ENCODE results near the gene NLGN4Y. TPM values are rescaled to one million over a fixed set of nuclear protein-coding genes. Genes with fewer than 3 reads are reported as not detected.

The NLGN4Y gene
- polyA plus RNA-seq, 1 experiment, result 16.0 TPM

DNA sequence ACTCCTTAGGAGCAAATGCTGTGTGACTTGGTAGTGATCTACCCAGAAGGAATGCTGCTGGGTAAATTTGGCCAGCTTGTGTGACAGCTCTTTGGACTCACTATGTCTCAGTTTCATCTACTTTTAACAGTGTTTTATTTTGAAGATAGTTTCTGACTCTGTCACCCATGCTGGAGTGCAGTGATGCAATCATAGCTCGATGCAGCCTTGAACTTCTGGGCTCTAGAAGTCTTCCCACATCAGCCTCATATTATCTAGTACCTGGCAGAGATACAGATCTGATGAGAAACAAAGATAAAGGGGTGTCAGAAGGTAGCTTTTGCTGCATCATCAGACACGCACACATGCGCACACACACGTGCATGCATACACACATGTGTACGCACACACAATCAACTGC, 19.2 kb downstream of the NLGN4Y start:
- Histone ChIP-seq H3K36me3 (ENCODE audit: control insufficient read depth, insufficient read depth, low read length) (no peaks in the 10 kb centered on the region; the same call in 1 of the 2 replicates), H3K27me3 (ENCODE audit: control insufficient read depth, insufficient read depth, low read length) (no peaks in the 10 kb centered on the region), H3K4me3 (ENCODE audit: low read depth, low read length) (no peak overlapping the region)
- ChIA-PET CTCF (no interaction called here), POLR2A (no interaction called here)
- no peak for DNase-seq (ENCODE audit: low read depth)
- no peak for TF ChIP-seq CTCF (IDR thresholded peaks at IDR 0.05; ENCODE audit: insufficient read depth, low read depth, low read length)

DNA sequence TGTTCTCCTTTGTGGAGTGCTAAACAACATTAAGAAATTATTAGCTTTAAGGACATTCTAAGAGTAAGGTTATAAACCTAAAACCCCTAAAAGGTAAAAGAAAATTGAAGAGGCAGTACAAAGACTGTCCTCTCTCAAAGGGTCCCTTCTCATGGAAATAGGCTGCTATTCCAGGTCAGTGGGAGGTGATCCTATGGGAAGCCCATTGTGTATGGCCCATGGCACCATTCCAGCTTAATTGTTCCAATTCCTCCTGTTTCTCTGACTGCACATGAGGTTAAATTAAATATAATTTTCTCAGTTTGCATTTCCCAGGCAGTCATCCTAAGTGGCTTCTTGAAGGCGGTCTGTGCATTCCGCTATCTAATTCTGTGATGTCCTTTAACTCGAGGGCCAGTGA, 57.0 kb downstream of the NLGN4Y start:
- ChIA-PET POLR2A (no interaction called here), CTCF (no interaction called here)
- Histone ChIP-seq H3K27me3 (ENCODE audit: control insufficient read depth, insufficient read depth, low read length) (no peaks in the 10 kb centered on the region), H3K4me3 (ENCODE audit: low read depth, low read length) (no peak overlapping the region), H3K36me3 (ENCODE audit: control insufficient read depth, insufficient read depth, low read length) (no peaks in the 10 kb centered on the region)
- no peak for DNase-seq (ENCODE audit: low read depth)
- TF ChIP-seq CTCF (IDR thresholded peaks at IDR 0.05; ENCODE audit: insufficient read depth, low read depth, low read length), result no peak

GRCh38 chrY:14586725-14587124, 62.4 kb downstream of the NLGN4Y start:
- ChIA-PET POLR2A (no interaction called here), CTCF (no interaction called here)
- DNase-seq (ENCODE audit: low read depth), result no peak
- TF ChIP-seq CTCF (IDR thresholded peaks at IDR 0.05; ENCODE audit: insufficient read depth, low read depth, low read length), result no peak
- H3K36me3 ChIP-seq (ENCODE audit: control insufficient read depth, insufficient read depth, low read length), result no peaks in the 10 kb centered on the region
- no peak overlapping the region for H3K4me3 ChIP-seq (ENCODE audit: low read depth, low read length)
- H3K27me3 ChIP-seq (ENCODE audit: control insufficient read depth, insufficient read depth, low read length), result no peaks in the 10 kb centered on the region

DNA sequence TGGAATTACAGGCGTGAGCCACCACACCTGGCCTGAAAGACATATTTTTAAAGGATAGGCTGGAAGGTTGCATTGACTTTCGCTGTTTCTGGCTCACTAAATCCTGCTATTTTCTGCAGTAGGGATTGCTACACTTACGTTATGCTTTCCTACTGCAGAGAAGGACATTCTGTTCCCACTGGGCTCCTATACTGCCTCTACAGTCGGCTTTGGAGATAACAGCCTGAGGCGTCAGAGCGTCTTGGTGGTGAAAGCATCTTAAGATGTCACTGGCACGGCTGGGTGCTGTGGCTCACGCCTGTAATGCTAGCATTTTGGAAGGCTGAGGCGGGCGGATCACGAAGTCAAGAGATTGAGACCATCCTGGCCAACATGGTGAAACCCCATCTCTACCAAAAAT, 77.0 kb downstream of the NLGN4Y start:
- CTCF ChIA-PET, result no interaction called here
- TF ChIP-seq CTCF (IDR thresholded peaks at IDR 0.05; ENCODE audit: insufficient read depth, low read depth, low read length), result no peak
- Histone ChIP-seq H3K4me3 (ENCODE audit: low read depth, low read length) (no peak overlapping the region), H3K27me3 (ENCODE audit: control insufficient read depth, insufficient read depth, low read length) (no peaks in the 10 kb centered on the region), H3K36me3 (ENCODE audit: control insufficient read depth, insufficient read depth, low read length) (no peaks in the 10 kb centered on the region)
- POLR2A ChIA-PET, result no interaction called here
- no peak for DNase-seq (ENCODE audit: low read depth)

DNA sequence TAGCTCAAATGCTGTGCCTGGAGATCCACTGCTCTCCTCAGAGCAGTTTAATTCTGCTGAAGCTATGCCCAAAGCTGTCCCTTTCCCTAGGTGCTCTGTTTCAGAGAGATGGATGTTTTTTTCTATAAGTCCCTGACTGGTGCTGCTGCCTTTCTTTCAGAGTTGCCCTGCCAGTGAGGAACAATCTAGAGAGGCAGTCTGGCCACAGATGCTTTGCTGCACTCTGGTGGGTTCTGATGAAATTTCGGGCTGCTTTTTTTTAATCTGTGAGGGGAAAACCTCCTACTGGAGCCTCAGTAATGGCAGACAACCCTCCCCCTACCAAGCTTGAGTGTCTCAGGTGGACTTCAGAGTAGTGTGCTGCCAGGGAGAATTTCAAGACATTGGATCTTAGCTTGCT, 93.3 kb downstream of the NLGN4Y start:
- H3K27me3 ChIP-seq (ENCODE audit: control insufficient read depth, insufficient read depth, low read length), result no peaks in the 10 kb centered on the region
- POLR2A ChIA-PET, result no interaction called here
- no peaks in the 10 kb centered on the region for H3K36me3 ChIP-seq (ENCODE audit: control insufficient read depth, insufficient read depth, low read length)
- H3K4me3 ChIP-seq (ENCODE audit: low read depth, low read length), result no peak overlapping the region
- DNase-seq (ENCODE audit: low read depth), result no peak
- CTCF ChIA-PET, result interaction anchor here (1.8 kb wide), 1 partner anchor 95 kb away, joined by 4 read pairs; no protein-coding TSS in a partner anchor
- no peak for TF ChIP-seq CTCF (IDR thresholded peaks at IDR 0.05; ENCODE audit: insufficient read depth, low read depth, low read length)

All from BJ (cell line).